AG09309 (cell line): ENCODE measurements around the gene FILIP1L.

Experiments used
- DNase-seq: peaks from one replicate; pipeline ENCODE4 v3.0.0-alpha.2; 2010; ENCODE audit warnings: low read depth
- H3K4me3 ChIP-seq: 2 replicates; pipeline ENCODE4 v1.5.1; 2011; ENCODE audit warnings: mild to moderate bottlenecking, low read depth, low read length, moderate library complexity; ENCODE audit not compliant: control insufficient read depth
- CTCF ChIP-seq: IDR thresholded peaks from 2 replicates; pipeline ENCODE4 v1.5.1; 2011; ENCODE audit warnings: mild to moderate bottlenecking, low read depth, low read length, inconsistent platforms; ENCODE audit not compliant: insufficient read depth, control insufficient read depth; ENCODE audit errors: missing control alignments

FILIP1L gene

GRCh38 chr3:99919694-99920093 is 194.6 kb downstream of the FILIP1L start:
- TF ChIP-seq CTCF: no peak
- H3K4me3 ChIP-seq: no peak overlapping the region
- DNase-seq: no peak

GRCh38 chr3:99918715-99919114 is 195.6 kb downstream of the FILIP1L start:
- TF ChIP-seq CTCF: no peak
- H3K4me3 ChIP-seq: no peak overlapping the region
- DNase-seq: no peak

- TF ChIP-seq CTCF: no peak
- H3K4me3 ChIP-seq: no peak overlapping the region
- DNase-seq: no peak
Measured at GRCh38 chr3:99915906-99916432, 198.3 kb downstream of the FILIP1L start.

- DNase-seq: no peak
- no peak for TF ChIP-seq CTCF
- H3K4me3 ChIP-seq: no peak overlapping the region
Measured at GRCh38 chr3:99911433-99911832, 202.9 kb downstream of the FILIP1L start.

GRCh38 chr3:99910752-99911290 is 203.5 kb downstream of the FILIP1L start:
- no peak for DNase-seq
- no peak for TF ChIP-seq CTCF
- H3K4me3 ChIP-seq: no peak overlapping the region

GRCh38 chr3:99909714-99910495 is 204.4 kb downstream of the FILIP1L start:
- no peak for TF ChIP-seq CTCF
- H3K4me3 ChIP-seq: no peak overlapping the region
- no peak for DNase-seq
